ENCODE measurements around the gene MBNL1. TPM values are rescaled to one million over a fixed set of nuclear protein-coding genes. Genes with fewer than 3 reads are reported as not detected.

Gene MBNL1
- polyA plus RNA-seq, 3 donors, result 190 to 204 (median 191) TPM

GRCh38 chr3:152317184-152317583 lies 48.5 kb downstream of the MBNL1 start:
- Mint-ChIP-seq H3K27ac (peak overlapping the region in 4 of 7 donors; percentile 16 to 75 (median 54)), H3K36me3 (peaks cover 5 to 26% of the 10 kb centered on the region in 2 donors), H3K4me1 (peaks cover 51% of the 10 kb centered on the region), H3K27me3 (ENCODE audit: low read depth in 3 of 3) (no peaks in the 10 kb centered on the region), H3K4me3 (no peak overlapping the region), H3K9me3 (no peaks in the 10 kb centered on the region)
- peak in 2 of 3 donors; percentile 37 to 56 for DNase-seq
- no peak overlapping the region for H3K4me3 ChIP-seq (replicated peaks in 1 of 3; ENCODE audit: low read depth in 2 of 3, low read length in 3 of 3)
- H4K20me1 ChIP-seq (ENCODE audit: insufficient read depth, low read length), result peaks cover 100% of the 10 kb centered on the region
- H3K36me3 ChIP-seq (replicated peaks in 1 of 2; ENCODE audit: control insufficient read depth in 1 of 2, insufficient read depth in 2 of 2, low read length in 2 of 2), result peaks cover 0 to 12% of the 10 kb centered on the region in 2 donors
- H2AFZ ChIP-seq (ENCODE audit: insufficient read depth, low read depth, low read length, poor library complexity, severe bottlenecking), result no peak overlapping the region
- no peak overlapping the region for H3K4me2 ChIP-seq (replicated peaks; ENCODE audit: extremely low read depth, low read length, poor library complexity, severe bottlenecking)
- H3K79me2 ChIP-seq (ENCODE audit: insufficient read depth, low read length), result peaks cover 100% of the 10 kb centered on the region
- WGBS (ENCODE audit: insufficient coverage), result no CpG with 5 or more reads among the region's 4 CpGs
- peaks cover 26 to 39% of the 10 kb centered on the region in 2 donors for H3K4me1 ChIP-seq (ENCODE audit: control insufficient read depth in 1 of 2, insufficient read depth in 2 of 2, low read length in 2 of 2)
- no peaks in the 10 kb centered on the region for H3K9me3 ChIP-seq (replicated peaks in 1 of 2; ENCODE audit: control insufficient read depth in 1 of 2, insufficient read depth in 1 of 2, low read length in 2 of 2)
- no peaks in the 10 kb centered on the region for H3K27me3 ChIP-seq (ENCODE audit: control insufficient read depth in 2 of 2, insufficient read depth in 2 of 2, low read length in 2 of 2)
- intact Hi-C loops (cut with micrococcal nuclease), result no loop called here
- H3K9ac ChIP-seq (ENCODE audit: insufficient read depth, low read length, poor library complexity, severe bottlenecking), result no peak overlapping the region
- H3K27ac ChIP-seq (ENCODE audit: low read depth in 1 of 2, low read length in 2 of 2), result no peak overlapping the region
- TF ChIP-seq CTCF (IDR thresholded peaks at IDR 0.05), result no peak

GRCh38 chr3:152317956-152318355 lies 49.2 kb downstream of the MBNL1 start:
- Histone ChIP-seq H3K27me3 (ENCODE audit: control insufficient read depth in 2 of 2, insufficient read depth in 2 of 2, low read length in 2 of 2) (no peaks in the 10 kb centered on the region), H3K4me2 (replicated peaks; ENCODE audit: extremely low read depth, low read length, poor library complexity, severe bottlenecking) (no peak overlapping the region), H3K27ac (ENCODE audit: low read depth in 1 of 2, low read length in 2 of 2) (peak overlapping the region in 1 of 2 donors; percentile 48), H3K9me3 (replicated peaks in 1 of 2; ENCODE audit: control insufficient read depth in 1 of 2, insufficient read depth in 1 of 2, low read length in 2 of 2) (no peaks in the 10 kb centered on the region), H3K4me1 (ENCODE audit: control insufficient read depth in 1 of 2, insufficient read depth in 2 of 2, low read length in 2 of 2) (peaks cover 32 to 47% of the 10 kb centered on the region in 2 donors), H3K4me3 (replicated peaks in 1 of 3; ENCODE audit: low read depth in 2 of 3, low read length in 3 of 3) (no peak overlapping the region), H2AFZ (ENCODE audit: insufficient read depth, low read depth, low read length, poor library complexity, severe bottlenecking) (no peak overlapping the region), H4K20me1 (ENCODE audit: insufficient read depth, low read length) (peaks cover 100% of the 10 kb centered on the region), H3K79me2 (ENCODE audit: insufficient read depth, low read length) (peaks cover 100% of the 10 kb centered on the region), H3K9ac (ENCODE audit: insufficient read depth, low read length, poor library complexity, severe bottlenecking) (no peak overlapping the region), H3K36me3 (replicated peaks in 1 of 2; ENCODE audit: control insufficient read depth in 1 of 2, insufficient read depth in 2 of 2, low read length in 2 of 2) (peaks cover 0 to 7% of the 10 kb centered on the region in 2 donors)
- Mint-ChIP-seq H3K9me3 (no peaks in the 10 kb centered on the region), H3K4me3 (no peak overlapping the region), H3K4me1 (peaks cover 58% of the 10 kb centered on the region), H3K36me3 (peaks cover 5 to 22% of the 10 kb centered on the region in 2 donors), H3K27ac (no peak overlapping the region), H3K27me3 (ENCODE audit: low read depth in 3 of 3) (no peaks in the 10 kb centered on the region)
- no peak for TF ChIP-seq CTCF (IDR thresholded peaks at IDR 0.05)
- intact Hi-C loops (cut with micrococcal nuclease), result no loop called here
- DNase-seq, result no peak
- WGBS (ENCODE audit: insufficient coverage), result no CpG with 5 or more reads among the region's 4 CpGs
